Tibial nerve (tissue), 4 donors: ENCODE data around the gene ASCC1.

Source experiments
- EP300 ChIP-seq, 2 donors: sonication (generic); formaldehyde crosslinking; IDR thresholded peaks; one replicate each; pipeline ENCODE4 v1.6.1; 2017; ENCODE audit warnings: antibody characterized with exemption in 2 of 2, mild to moderate bottlenecking in 1 of 2
- POLR2A ChIP-seq, 2 donors: fragments of 450-650 bp; IDR thresholded peaks; one replicate each; pipeline ENCODE4 v1.6.1; 2017; ENCODE audit warnings: antibody characterized with exemption in 2 of 2, mild to moderate bottlenecking in 2 of 2, moderate library complexity in 2 of 2
- TF ChIP-seq, protein P1 (sequence below), 5 experiments: fragments of 200-600 bp in 3 of 5; fragments of 450-650 bp in 2 of 5; sonication (generic) in 3 of 5; IDR thresholded peaks; one replicate each; pipeline ENCODE4 v1.5.1; 2016 to 2019; ENCODE audit warnings: antibody characterized with exemption in 5 of 5, mild to moderate bottlenecking in 3 of 5, moderate library complexity in 2 of 5

GRCh38 chr10:72220637-72221036 is 4.6 kb upstream of the ASCC1 start:
- TF ChIP-seq, protein P1, sequence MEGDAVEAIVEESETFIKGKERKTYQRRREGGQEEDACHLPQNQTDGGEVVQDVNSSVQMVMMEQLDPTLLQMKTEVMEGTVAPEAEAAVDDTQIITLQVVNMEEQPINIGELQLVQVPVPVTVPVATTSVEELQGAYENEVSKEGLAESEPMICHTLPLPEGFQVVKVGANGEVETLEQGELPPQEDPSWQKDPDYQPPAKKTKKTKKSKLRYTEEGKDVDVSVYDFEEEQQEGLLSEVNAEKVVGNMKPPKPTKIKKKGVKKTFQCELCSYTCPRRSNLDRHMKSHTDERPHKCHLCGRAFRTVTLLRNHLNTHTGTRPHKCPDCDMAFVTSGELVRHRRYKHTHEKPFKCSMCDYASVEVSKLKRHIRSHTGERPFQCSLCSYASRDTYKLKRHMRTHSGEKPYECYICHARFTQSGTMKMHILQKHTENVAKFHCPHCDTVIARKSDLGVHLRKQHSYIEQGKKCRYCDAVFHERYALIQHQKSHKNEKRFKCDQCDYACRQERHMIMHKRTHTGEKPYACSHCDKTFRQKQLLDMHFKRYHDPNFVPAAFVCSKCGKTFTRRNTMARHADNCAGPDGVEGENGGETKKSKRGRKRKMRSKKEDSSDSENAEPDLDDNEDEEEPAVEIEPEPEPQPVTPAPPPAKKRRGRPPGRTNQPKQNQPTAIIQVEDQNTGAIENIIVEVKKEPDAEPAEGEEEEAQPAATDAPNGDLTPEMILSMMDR (IDR thresholded peaks at IDR 0.05) = no peak
- TF ChIP-seq POLR2A (IDR thresholded peaks at IDR 0.05) = no peak
- TF ChIP-seq EP300 (IDR thresholded peaks at IDR 0.05) = no peak
